MV-4-11 (cell line): ENCODE data around the gene TRMT44.

Experiments used
- DNase-seq: peaks from one replicate; lab custom pipeline; 2025; lab: John Stamatoyannopoulos, UW

Gene TRMT44

GRCh38 chr4:8514391-8514790 is 73.8 kb downstream of the TRMT44 start:
- DNase-seq = no peak

- DNase-seq = no peak
Measured at GRCh38 chr4:8515316-8516060, 74.9 kb downstream of the TRMT44 start.

GRCh38 chr4:8516061-8516573 is 75.5 kb downstream of the TRMT44 start:
- no peak for DNase-seq

GRCh38 chr4:8516996-8517550 is 76.5 kb downstream of the TRMT44 start:
- DNase-seq = no peak

GRCh38 chr4:8517946-8518345 is 77.4 kb downstream of the TRMT44 start:
- DNase-seq = no peak

GRCh38 chr4:8522160-8523120 is 81.9 kb downstream of the TRMT44 start:
- DNase-seq = no peak

- no peak for DNase-seq
Measured at GRCh38 chr4:8523175-8523574, 82.6 kb downstream of the TRMT44 start.

- DNase-seq = no peak
Measured at GRCh38 chr4:8523766-8524165, 83.2 kb downstream of the TRMT44 start.

GRCh38 chr4:8524595-8525382 is 84.2 kb downstream of the TRMT44 start:
- DNase-seq = no peak

GRCh38 chr4:8525383-8526120 is 85.0 kb downstream of the TRMT44 start:
- DNase-seq = no peak
